Measurements from ENCODE around the gene ULK4. TPM values are rescaled to one million over a fixed set of nuclear protein-coding genes. Genes with fewer than 3 reads are reported as not detected.
A peak's percentile ranks its signal among the peaks of the same experiment; 100 is the strongest.

Gene ULK4
- total and polyA plus RNA-seq, 2 of the 4 experiments (the other 2 are of a cell fraction), result 2.7 to 5.0 TPM

- ATAC-seq (ENCODE audit: low read depth) (peak; percentile 35; the same call in 1 of the 2 replicates), DNase-seq (no peak)
- Histone ChIP-seq H3K9ac (ENCODE audit: low read depth, low read length) (no peak overlapping the region), H3K36me3 (ENCODE audit: control insufficient read depth, insufficient read depth, low read length) (no peaks in the 10 kb centered on the region), H4K8ac (ENCODE audit: low read depth in 2 of 2, low read length in 2 of 2) (no peak overlapping the region), H3K27me3 (ENCODE audit: control insufficient read depth, insufficient read depth, low read length) (no peaks in the 10 kb centered on the region), H4K5ac (ENCODE audit: low read depth, low read length) (no peak overlapping the region), H2AFZ (replicated peaks; ENCODE audit: low read length, poor library complexity) (no peak overlapping the region), H2BK15ac (ENCODE audit: low read depth, low read length) (no peak overlapping the region), H3K4me1 (ENCODE audit: control insufficient read depth, insufficient read depth, low read length) (no peaks in the 10 kb centered on the region), H3K4me2 (ENCODE audit: low read depth, low read length) (no peak overlapping the region), H2BK5ac (ENCODE audit: low read depth, low read length, poor library complexity, severe bottlenecking) (no peak overlapping the region), H3K9me3 (ENCODE audit: control insufficient read depth, insufficient read depth, low read length) (no peaks in the 10 kb centered on the region), H3K18ac (ENCODE audit: low read depth, low read length) (no peak overlapping the region), H3K4me3 (ENCODE audit: insufficient read depth, low read depth, low read length) (no peak overlapping the region), H3K27ac (ENCODE audit: insufficient read depth, low read length) (no peak overlapping the region), H2AK5ac (ENCODE audit: low read depth, low read length) (no peak overlapping the region), H3K79me1 (ENCODE audit: low read depth in 1 of 2, low read length in 2 of 2) (no peaks in the 10 kb centered on the region), H2BK120ac (ENCODE audit: low read depth, low read length) (no peak overlapping the region), H3K14ac (replicated peaks; ENCODE audit: low read depth, low read length) (no peak overlapping the region), H2BK20ac (ENCODE audit: low read depth, low read length) (no peak overlapping the region), H3K4ac (ENCODE audit: low read depth, low read length) (no peak overlapping the region), H3K23ac (ENCODE audit: low read depth, low read length) (no peak overlapping the region), H3K56ac (ENCODE audit: extremely low read depth, insufficient read depth, low read length) (no peak overlapping the region), H3K9me1 (ENCODE audit: insufficient read depth, low read length) (no peaks in the 10 kb centered on the region), H2AK9ac (replicated peaks; ENCODE audit: low read depth, low read length, poor library complexity) (no peak overlapping the region), H4K91ac (ENCODE audit: insufficient read depth, low read depth, low read length) (no peak overlapping the region), H4K20me1 (ENCODE audit: insufficient read depth, low read length) (no peaks in the 10 kb centered on the region)
- WGBS, 2 experiments (ENCODE audit: extremely low coverage in 2 of 2, insufficient read length in 1 of 2), result 33% methylated on average over 1 of the region's 4 CpGs; no CpG with 5 or more reads in 1 of the 2 experiments
- in situ Hi-C loops (cut with MboI; ENCODE audit: low sequenced_read_pairs), result no loop called here
- intact Hi-C loops (cut with micrococcal nuclease), result no loop called here
- POLR2A ChIA-PET (ENCODE audit: unreplicated experiment), result no interaction called here
- no TSS peak for BruUV-seq (replicated peaks)
- CTCF ChIA-PET, result no interaction called here
- dilution Hi-C loops (cut with HindIII; ENCODE audit: low sequenced_read_pairs, unreplicated experiment), result no loop called here
- no peak for TF ChIP-seq RFX5 (IDR thresholded peaks at IDR 0.05; ENCODE audit: low read depth, low read length)
- TF ChIP-seq MXI1 (IDR thresholded peaks at IDR 0.05; ENCODE audit: borderline replicate concordance, low read depth, low read length), result no peak
- no peak for TF ChIP-seq CHD1 (IDR thresholded peaks at IDR 0.05; ENCODE audit: low read depth, low read length)
- TF ChIP-seq MAFK (IDR thresholded peaks at IDR 0.05; ENCODE audit: low read depth, low read length), result no peak
- no peak for TF ChIP-seq RCOR1 (IDR thresholded peaks at IDR 0.05; ENCODE audit: insufficient replicate concordance, low read length)
- TF ChIP-seq FOS (IDR thresholded peaks at IDR 0.05; ENCODE audit: low read depth, low read length), result no peak
- no peak for TF ChIP-seq BHLHE40 (IDR thresholded peaks at IDR 0.05; ENCODE audit: low read depth, low read length)
- TF ChIP-seq CEBPB (IDR thresholded peaks at IDR 0.05; ENCODE audit: low read depth, low read length), result no peak
- TF ChIP-seq, protein P1, sequence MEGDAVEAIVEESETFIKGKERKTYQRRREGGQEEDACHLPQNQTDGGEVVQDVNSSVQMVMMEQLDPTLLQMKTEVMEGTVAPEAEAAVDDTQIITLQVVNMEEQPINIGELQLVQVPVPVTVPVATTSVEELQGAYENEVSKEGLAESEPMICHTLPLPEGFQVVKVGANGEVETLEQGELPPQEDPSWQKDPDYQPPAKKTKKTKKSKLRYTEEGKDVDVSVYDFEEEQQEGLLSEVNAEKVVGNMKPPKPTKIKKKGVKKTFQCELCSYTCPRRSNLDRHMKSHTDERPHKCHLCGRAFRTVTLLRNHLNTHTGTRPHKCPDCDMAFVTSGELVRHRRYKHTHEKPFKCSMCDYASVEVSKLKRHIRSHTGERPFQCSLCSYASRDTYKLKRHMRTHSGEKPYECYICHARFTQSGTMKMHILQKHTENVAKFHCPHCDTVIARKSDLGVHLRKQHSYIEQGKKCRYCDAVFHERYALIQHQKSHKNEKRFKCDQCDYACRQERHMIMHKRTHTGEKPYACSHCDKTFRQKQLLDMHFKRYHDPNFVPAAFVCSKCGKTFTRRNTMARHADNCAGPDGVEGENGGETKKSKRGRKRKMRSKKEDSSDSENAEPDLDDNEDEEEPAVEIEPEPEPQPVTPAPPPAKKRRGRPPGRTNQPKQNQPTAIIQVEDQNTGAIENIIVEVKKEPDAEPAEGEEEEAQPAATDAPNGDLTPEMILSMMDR (conservative IDR thresholded peaks at IDR 0.05; ENCODE audit: low read depth, low read length), result no peak
- no peak for TF ChIP-seq NFE2L2 (IDR thresholded peaks at IDR 0.05; ENCODE audit: low read depth, low read length)
- no peak for TF ChIP-seq SMC3 (IDR thresholded peaks at IDR 0.05; ENCODE audit: low read depth, low read length)
- no peak for TF ChIP-seq RAD21 (IDR thresholded peaks at IDR 0.05; ENCODE audit: low read length)
- TF ChIP-seq ELK1 (IDR thresholded peaks at IDR 0.05; ENCODE audit: borderline replicate concordance, low read depth, low read length), result no peak
- TF ChIP-seq MAZ (IDR thresholded peaks at IDR 0.05; ENCODE audit: borderline replicate concordance, low read depth, low read length), result no peak
- TF ChIP-seq POLR2A (IDR thresholded peaks at IDR 0.05; ENCODE audit: low read depth, low read length), result no peak
- TF ChIP-seq USF2 (IDR thresholded peaks at IDR 0.05; ENCODE audit: low read depth, low read length), result no peak
These were observed 511.3 kb downstream of the ULK4 start for GRCh38 chr3:41450416-41451231.
